MG63 (cell line): ENCODE data around the gene PHKA2. TPM values are rescaled to one million over a fixed set of nuclear protein-coding genes. Genes with fewer than 3 reads are reported as not detected.

ENCODE experiments used
- DNase-seq: peaks from one replicate; pipeline ENCODE4 v3.0.0-alpha.2; 2020
- H3K27me3 ChIP-seq: fragments of 250-450 bp; sonication (Bioruptor Pico); 2 replicates; pipeline ENCODE4 v1.5.1; 2020; ENCODE audit warnings: mild to moderate bottlenecking, moderate library complexity
- H3K36me3 ChIP-seq: fragments of 250-450 bp; sonication (Bioruptor Pico); 2 replicates; pipeline ENCODE4 v1.5.1; 2020; ENCODE audit warnings: mild to moderate bottlenecking, moderate library complexity
- H3K4me3 ChIP-seq: fragments of 250-450 bp; sonication (Bioruptor Pico); 2 replicates; pipeline ENCODE4 v1.5.1; 2020; ENCODE audit warnings: mild to moderate bottlenecking, moderate library complexity
- H3K9me3 ChIP-seq: fragments of 250-450 bp; sonication (Bioruptor Pico); 2 replicates; pipeline ENCODE4 v1.5.1; 2020; ENCODE audit warnings: mild to moderate bottlenecking, moderate library complexity
- total RNA-seq: library from RNA; depleted of rRNA; stranded (reverse); fragments of >200 nt; shearing (Covaris generic); gene quantifications from 2 replicates; pipeline ENCODE4 v1.2.3, GENCODE V29; 2014; ENCODE audit warnings: low replicate concordance

PHKA2 gene
- total RNA-seq, 1 experiment from 2014 or later, result 13.3 TPM

DNA sequence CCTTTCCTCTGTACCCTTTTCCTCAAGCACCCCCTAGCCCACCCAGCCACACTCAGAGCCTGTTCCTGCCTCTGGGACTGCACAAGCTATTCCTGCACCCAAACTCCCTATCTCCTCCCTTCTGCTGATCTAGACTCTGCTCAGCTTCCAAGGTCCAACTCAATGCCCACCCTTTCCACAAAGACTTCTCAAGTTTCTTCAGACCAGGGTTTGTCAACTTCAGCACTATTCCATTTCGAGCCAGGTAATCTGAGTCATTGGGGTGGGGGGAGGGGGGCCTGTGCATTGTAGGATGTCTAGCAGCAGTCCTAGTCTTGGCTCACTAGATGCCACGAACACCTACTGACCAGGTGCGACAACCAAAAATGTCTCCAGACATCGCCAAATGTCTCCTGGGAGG lies 37.3 kb downstream of the PHKA2 start:
- Histone ChIP-seq H3K27me3 (no peaks in the 10 kb centered on the region), H3K36me3 (no peaks in the 10 kb centered on the region; the same call in 1 of the 2 replicates), H3K4me3 (no peak overlapping the region), H3K9me3 (no peaks in the 10 kb centered on the region)
- DNase-seq, result no peak

DNA sequence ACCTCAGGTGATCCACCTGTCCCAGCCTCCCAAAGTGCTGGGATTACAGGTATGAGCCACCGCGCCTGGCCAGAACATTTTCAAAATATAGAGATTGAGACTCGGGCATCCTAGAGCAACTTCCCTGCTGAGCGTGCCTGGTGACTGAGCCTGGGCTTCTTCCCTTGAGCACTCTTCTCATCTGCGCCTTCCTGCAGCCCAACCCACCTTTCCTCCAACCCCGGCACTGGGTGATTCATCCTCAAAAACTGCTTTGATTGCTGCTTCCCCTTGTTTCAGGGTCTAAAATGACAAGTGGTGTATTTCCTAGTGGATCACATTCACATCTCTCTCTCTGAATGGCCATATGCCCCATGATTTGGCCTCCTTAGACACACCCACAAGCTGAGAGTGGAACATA lies 37.8 kb downstream of the PHKA2 start:
- H3K36me3 ChIP-seq, result no peaks in the 10 kb centered on the region; the same call in 1 of the 2 replicates
- no peak for DNase-seq

DNA sequence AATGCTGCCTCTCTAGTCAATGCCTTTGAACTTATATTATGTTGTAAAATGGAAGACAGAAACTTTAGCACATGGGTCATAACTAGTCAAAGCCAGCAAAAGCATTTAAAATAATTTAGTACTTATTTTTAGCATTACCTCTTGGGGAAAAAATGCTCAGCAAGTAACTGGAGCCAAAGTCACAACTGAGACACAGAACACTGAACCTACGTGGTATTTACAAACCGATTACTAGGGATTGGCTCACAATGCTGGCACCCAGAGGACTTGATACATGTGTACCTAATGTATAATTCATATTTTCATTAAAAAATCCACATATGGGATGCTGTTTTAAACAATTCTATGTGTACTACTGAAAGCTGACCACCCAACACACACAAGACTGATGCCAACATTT lies 38.4 kb downstream of the PHKA2 start:
- no peaks in the 10 kb centered on the region; the same call in 1 of the 2 replicates for H3K36me3 ChIP-seq
- H3K4me3 ChIP-seq, result no peak overlapping the region
- no peak for DNase-seq
- H3K9me3 ChIP-seq, result no peaks in the 10 kb centered on the region
- no peaks in the 10 kb centered on the region for H3K27me3 ChIP-seq

More for the DNA sequence above, 37.8 kb downstream of the PHKA2 start:
- no peak overlapping the region for H3K4me3 ChIP-seq
- H3K27me3 ChIP-seq, result no peaks in the 10 kb centered on the region
- H3K9me3 ChIP-seq, result no peaks in the 10 kb centered on the region

DNA sequence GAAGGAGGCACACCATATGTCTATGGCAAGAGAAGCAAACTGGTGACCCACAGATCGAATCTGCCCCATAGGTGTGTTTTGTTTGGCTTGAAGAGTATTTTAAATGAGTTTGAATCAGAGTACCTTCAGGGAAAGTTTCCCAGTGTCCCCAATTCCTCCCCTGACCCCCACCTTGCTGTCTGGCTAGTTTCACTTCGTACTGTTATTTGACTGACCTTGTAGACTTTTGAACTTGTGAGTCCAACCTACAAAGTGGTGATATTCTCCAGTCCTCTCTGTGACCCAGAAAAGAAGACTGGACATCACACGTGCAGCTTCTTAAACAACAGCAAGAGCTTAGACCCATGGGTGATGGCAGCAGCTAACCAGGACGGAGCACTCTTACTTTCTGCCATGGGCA lies 39.4 kb downstream of the PHKA2 start:
- no peaks in the 10 kb centered on the region for H3K27me3 ChIP-seq
- no peaks in the 10 kb centered on the region for H3K36me3 ChIP-seq
- H3K9me3 ChIP-seq, result no peaks in the 10 kb centered on the region
- DNase-seq, result no peak
- no peak overlapping the region for H3K4me3 ChIP-seq

DNA sequence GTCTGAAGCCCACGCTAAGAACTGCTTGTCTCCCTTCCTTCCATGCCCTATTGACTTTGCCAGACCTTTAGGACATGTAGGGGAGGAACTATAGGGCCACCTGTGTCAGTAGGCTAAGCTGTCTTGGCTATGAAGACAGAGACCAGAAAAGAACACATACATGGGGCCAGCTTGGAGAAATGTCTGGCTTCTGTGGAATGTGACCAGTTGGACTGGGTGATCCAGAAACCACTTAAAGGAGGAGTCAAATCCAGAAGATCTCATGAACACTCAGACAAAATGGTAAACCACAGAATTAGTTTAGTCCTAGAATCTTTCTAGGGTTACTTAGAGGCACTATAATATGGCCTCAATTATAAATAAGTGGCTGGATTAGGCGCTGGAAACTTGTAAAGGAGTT lies 42.0 kb downstream of the PHKA2 start:
- Histone ChIP-seq H3K4me3 (no peak overlapping the region), H3K27me3 (no peaks in the 10 kb centered on the region), H3K9me3 (no peaks in the 10 kb centered on the region), H3K36me3 (peaks cover 10% of the 10 kb centered on the region)
- no peak for DNase-seq

DNA sequence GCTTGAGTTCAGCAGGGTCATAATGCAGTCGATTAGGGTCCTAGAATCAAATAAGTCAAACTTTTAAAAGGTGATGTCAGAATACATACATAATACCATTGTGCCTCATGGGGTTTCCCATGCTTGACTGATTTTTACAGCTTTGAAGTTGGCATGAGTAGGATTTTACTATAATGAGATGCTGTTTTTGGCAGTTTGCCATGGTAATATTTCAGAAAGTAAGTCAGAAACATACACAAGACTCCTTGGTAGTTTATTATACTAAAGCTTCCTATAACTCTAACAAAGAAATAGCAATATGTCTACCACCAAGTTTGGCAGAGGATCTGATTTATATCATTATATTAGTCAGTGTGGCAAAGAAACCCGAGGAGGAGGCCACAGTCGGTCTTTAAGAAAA lies 45.2 kb downstream of the PHKA2 start:
- Histone ChIP-seq H3K4me3 (no peak overlapping the region), H3K9me3 (no peaks in the 10 kb centered on the region), H3K27me3 (no peaks in the 10 kb centered on the region), H3K36me3 (peaks cover 12% of the 10 kb centered on the region)
- peak; percentile 21 for DNase-seq

DNA sequence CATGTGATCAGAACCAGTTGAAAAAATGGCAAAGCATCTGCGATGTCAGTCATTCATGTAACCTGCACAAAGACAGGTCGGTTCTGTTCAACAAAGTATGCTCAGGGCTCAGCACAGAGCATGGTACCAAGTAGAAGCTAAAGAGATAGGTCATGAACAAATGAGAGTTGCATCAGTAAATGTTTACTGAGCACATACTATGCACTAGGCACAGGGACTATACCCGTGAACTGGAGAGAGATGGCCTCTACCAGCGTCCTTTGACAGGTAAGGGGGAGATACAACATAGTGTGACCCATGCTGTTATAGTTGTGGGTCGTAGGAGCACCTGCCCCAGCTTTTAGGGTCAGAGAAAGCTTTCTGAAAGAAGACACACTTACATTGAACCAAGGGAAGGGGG lies 46.7 kb downstream of the PHKA2 start:
- Histone ChIP-seq H3K9me3 (no peaks in the 10 kb centered on the region), H3K36me3 (peaks cover 12% of the 10 kb centered on the region), H3K4me3 (no peak overlapping the region), H3K27me3 (no peaks in the 10 kb centered on the region)
- no peak for DNase-seq

DNA sequence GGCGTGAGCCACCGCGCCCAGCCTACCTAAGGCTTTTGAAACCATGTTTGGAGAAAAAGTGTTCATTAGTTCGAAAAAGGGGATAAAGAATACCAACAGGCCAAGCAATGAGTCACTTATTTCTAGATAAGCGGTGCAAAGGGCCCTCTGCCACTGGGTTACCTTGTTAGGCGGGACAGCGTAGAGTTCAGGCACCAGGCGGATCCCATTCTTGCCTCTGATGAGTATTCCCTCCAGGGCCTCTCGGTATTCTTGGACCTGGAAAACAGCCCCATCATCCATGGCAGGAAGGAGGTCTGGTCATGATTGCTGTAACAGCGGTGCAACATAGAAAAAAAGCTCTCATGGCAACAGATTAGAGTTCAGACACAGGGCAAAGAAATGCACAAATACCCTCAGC lies 48.0 kb downstream of the PHKA2 start:
- H3K4me3 ChIP-seq, result no peak overlapping the region
- H3K36me3 ChIP-seq, result peaks cover 12% of the 10 kb centered on the region
- no peaks in the 10 kb centered on the region for H3K9me3 ChIP-seq
- DNase-seq, result no peak
- H3K27me3 ChIP-seq, result no peaks in the 10 kb centered on the region

DNA sequence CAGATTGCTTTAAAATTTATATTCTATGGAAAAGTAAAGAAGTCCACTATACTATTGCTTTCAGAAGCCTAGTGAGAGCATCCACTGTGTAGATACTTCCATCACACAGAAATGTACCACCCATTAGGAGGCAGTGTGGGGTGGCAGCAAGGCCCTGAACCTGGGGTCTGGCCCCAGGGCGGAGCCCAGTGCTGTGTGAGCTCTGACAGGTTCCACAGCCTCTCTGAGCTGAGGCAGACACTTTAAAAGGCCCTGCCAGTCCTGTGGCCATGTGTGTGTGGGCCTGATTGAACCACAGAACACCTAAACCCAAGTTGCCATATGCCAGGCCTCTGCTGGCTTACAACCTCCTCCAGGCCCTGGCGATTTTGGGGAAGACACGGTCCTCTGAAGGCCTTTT lies 49.2 kb downstream of the PHKA2 start:
- Histone ChIP-seq H3K27me3 (no peaks in the 10 kb centered on the region), H3K36me3 (peaks cover 12% of the 10 kb centered on the region), H3K4me3 (no peak overlapping the region), H3K9me3 (no peaks in the 10 kb centered on the region)
- no peak for DNase-seq

DNA sequence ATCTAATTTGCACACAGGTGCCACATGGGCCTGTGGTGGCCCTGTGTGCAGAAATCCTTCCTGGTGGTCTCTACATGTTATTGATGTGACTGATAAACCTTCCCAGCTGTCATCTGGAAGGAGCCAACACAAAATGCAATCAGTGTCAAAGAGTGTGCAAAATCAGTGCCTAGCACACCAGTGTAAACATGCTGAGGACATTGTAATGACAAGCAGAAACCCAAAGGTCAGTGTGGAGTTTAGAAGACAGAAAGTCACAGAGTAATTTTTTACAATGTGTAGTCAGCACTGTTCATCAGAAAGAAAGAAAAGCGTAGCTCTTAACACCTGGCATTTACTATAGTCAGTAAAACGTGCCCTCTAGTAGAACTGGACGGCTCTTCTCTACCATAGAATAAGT lies 50.3 kb downstream of the PHKA2 start:
- Histone ChIP-seq H3K27me3 (no peaks in the 10 kb centered on the region), H3K9me3 (no peaks in the 10 kb centered on the region), H3K36me3 (peaks cover 12% of the 10 kb centered on the region), H3K4me3 (no peak overlapping the region)
- DNase-seq, result no peak

DNA sequence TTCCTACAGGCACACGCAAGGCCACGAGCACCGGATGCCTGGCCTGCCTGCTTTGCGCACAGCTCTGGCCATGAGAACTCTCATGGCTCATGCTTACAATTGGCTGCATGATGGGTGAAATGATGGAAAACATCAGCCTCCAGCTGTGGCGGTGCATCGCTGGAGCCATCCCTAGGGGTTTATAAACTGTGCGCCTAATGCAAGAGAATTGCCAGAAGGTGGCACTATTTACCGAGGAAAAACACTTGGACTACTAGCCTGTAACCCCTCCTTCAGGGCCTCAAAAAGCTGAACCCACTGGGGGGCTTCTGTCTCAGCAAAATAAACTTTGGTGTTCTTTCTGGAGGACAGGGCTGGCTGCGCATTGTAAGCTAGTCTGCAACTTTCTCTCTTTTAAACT lies 51.9 kb downstream of the PHKA2 start:
- Histone ChIP-seq H3K9me3 (no peaks in the 10 kb centered on the region), H3K36me3 (0 out of 2 replicates have a peak, but pooled peaks cover 2% of the 10 kb centered on the region), H3K4me3 (no peak overlapping the region), H3K27me3 (no peaks in the 10 kb centered on the region)
- no peak for DNase-seq

DNA sequence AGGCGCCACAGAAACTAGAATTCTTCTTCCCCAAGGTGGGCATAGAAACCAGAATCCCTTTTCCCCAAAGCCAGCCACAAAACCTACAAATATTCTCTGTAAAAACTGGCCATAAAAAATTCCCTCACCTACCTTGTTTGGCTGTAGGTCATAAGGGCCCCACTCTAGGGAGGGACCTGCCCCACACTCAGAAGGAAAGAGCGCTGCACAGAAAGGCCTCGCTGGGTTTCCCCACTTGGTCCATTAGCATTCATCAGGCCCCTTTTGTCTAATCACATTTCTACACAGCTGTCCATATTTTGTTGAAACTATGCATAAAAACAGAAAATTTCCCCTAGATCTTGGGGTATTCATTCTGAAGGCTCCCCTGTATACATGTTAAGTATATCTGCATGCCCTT lies 54.1 kb downstream of the PHKA2 start:
- Histone ChIP-seq H3K36me3 (no peaks in the 10 kb centered on the region), H3K27me3 (no peaks in the 10 kb centered on the region), H3K9me3 (no peaks in the 10 kb centered on the region)

DNA sequence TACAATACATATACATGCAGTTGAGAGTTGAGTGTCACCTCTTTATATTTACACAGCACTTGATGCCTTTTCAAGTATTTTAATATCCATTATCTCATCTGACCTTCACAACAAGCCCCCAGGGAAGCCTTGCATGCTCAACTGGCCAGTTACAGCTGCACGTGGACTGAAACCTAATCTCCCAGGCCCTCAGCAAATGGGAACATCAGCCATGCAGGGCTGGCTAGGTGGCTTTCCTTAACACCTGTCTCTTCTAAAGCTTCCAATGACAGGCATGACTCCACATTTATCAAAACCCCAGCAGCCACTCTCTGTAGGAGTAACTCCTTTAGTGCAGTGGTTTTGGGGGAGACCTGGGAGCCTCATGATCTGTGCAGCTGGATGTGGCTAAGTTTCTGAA lies 56.4 kb downstream of the PHKA2 start:
- H3K9me3 ChIP-seq, result no peaks in the 10 kb centered on the region
- no peaks in the 10 kb centered on the region for H3K27me3 ChIP-seq
- DNase-seq, result no peak
- no peaks in the 10 kb centered on the region for H3K36me3 ChIP-seq
- no peak overlapping the region for H3K4me3 ChIP-seq

More for the DNA sequence above, 54.1 kb downstream of the PHKA2 start:
- no peak overlapping the region for H3K4me3 ChIP-seq
- DNase-seq, result no peak

DNA sequence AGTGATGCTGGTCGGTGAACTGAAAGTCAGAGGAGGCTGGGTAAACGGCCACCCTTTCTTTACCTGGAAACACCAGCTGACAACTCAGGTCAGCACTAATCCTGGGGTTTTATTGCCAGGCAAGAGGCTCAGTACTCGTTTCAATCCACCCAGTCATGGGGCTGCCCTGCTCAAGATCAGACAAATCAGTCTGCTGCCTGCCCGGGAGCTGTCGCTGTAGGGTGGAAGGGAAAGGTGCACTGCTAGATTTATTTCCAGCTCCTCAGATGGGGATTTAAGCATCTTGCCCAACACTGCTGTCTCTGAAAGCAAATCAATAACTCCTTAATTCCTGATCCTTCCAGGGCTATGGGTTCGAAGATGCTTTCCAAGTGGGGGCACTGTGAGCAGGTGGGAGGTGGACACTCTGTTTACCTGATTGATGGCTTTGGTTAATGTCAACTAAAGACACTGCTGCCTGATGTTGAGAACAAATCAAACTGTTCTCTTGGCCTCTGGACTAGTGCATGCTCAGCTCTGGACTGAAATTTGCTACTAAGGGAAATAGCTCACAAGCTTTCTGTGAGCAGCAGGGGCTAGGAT lies 59.3 kb downstream of the PHKA2 start:
- no peaks in the 10 kb centered on the region; the same call in 1 of the 2 replicates for H3K36me3 ChIP-seq
- no peaks in the 10 kb centered on the region for H3K9me3 ChIP-seq
- no peak overlapping the region for H3K4me3 ChIP-seq
- no peak for DNase-seq
- no peaks in the 10 kb centered on the region for H3K27me3 ChIP-seq

DNA sequence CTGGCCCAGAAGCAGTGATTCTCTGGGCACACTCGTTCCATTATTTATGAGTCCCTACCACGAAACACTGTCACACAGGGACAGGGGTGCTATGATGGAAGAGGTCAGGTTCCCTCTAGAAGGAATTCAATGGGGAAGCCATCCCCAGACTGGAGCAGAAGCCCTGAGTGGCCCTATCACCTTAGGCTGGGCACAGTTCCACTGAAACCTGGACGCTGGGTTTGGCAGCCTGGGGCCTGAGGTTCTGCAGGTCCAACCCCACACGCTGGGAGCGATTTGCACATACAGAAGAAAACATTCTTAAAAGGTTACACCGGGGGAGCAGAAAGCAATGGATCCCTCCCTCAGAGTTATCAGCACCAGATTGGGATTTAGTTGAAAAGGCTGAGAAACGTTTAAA lies 63.3 kb downstream of the PHKA2 start:
- peaks cover 10% of the 10 kb centered on the region for H3K36me3 ChIP-seq
- no peak for DNase-seq
- no peak overlapping the region for H3K4me3 ChIP-seq

DNA sequence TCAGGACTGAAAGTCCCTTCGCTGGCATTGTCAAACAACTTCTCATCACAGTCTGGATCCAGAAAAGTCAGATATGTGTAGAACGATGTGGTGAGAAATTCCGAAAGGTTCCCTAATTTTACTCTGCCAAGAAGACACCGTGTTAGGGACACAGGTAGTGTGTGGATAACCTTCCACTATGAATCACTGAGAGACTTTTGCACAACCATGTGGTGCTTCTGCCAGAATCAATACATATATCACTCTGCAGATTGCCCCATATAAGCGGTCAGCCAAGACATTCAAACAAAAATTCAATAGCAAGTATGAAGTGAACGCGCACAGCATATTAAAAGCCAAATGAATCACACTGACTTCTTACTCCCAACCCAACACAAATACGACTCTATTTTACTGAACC lies 63.8 kb downstream of the PHKA2 start:
- H3K36me3 ChIP-seq, result peaks cover 10% of the 10 kb centered on the region
- H3K9me3 ChIP-seq, result no peaks in the 10 kb centered on the region
- no peak for DNase-seq
- H3K4me3 ChIP-seq, result no peak overlapping the region
- H3K27me3 ChIP-seq, result no peaks in the 10 kb centered on the region

More for the DNA sequence above, 63.3 kb downstream of the PHKA2 start:
- Histone ChIP-seq H3K27me3 (no peaks in the 10 kb centered on the region), H3K9me3 (no peaks in the 10 kb centered on the region)

DNA sequence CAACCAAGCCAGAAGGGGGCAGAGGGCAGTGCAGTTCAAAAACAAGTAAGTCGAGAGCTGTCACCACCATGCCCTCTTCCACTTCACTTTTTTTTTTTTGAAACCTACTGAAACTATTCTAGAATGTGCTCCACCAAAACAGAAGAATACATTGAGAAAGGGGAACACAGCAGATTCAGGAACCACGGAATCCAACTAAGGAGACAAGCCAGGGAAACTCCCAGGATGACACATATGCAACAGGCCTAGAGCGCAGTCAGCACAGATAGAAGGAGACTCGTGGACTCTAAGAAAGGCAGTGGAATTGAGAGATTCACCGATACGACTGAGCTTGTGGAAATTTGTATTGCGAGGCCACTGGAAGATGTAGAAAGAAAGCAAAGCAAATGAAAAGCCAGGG lies 66.1 kb downstream of the PHKA2 start:
- Histone ChIP-seq H3K9me3 (no peaks in the 10 kb centered on the region), H3K27me3 (no peaks in the 10 kb centered on the region), H3K36me3 (peaks cover 10% of the 10 kb centered on the region), H3K4me3 (no peak overlapping the region)
- DNase-seq, result no peak

DNA sequence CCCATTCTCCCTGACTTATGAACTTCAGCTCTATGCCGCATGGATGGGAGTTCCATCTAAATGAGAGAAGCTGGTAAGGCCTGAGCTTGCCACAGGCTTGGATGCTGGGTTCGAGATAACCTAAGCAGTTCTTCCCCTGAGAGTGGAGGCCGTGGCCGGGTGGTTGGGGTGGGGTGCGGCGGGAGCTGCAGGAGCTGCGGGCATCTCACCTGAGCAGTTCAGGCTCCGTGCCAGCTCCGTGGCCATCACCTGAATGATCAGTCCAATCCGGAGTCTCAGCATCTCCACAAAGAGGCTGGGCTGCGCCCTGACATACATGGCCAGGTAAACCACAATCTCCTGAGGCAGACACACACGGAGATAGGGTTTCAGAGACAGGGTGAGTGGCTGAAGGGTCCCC lies 77.6 kb downstream of the PHKA2 start:
- H3K36me3 ChIP-seq, result no peaks in the 10 kb centered on the region
- no peak for DNase-seq

More for the DNA sequence above, 77.6 kb downstream of the PHKA2 start:
- H3K4me3 ChIP-seq, result no peak overlapping the region
- no peaks in the 10 kb centered on the region for H3K9me3 ChIP-seq
- H3K27me3 ChIP-seq, result no peaks in the 10 kb centered on the region
